H1 (cell line): ENCODE data around the gene TENT4B. TPM values are rescaled to one million over a fixed set of nuclear protein-coding genes. Genes with fewer than 3 reads are reported as not detected.

ENCODE experiments used
- SP1 ChIP-seq: IDR thresholded peaks from 2 replicates; pipeline ENCODE4 v1.6.1; 2011; ENCODE audit warnings: low read depth, low read length
- YY1 ChIP-seq: IDR thresholded peaks from 2 replicates; pipeline ENCODE4 v1.6.1; 2011; ENCODE audit warnings: low read depth, mild to moderate bottlenecking, low read length
- polyA plus RNA-seq, 7 experiments: library from polyadenylated mRNA; depleted of rRNA in 3 of 7; stranded (reverse) in 5 of 7; unstranded in 2 of 7; fragments of >200 nt in 5 of 7; fragments of 200-250 nt in 2 of 7; gene quantifications; 1 replicate in 5 of 7; 2 replicates in 1 of 7; 4 replicates in 1 of 7; pipeline versions ENCODE4 v1.2.1 to v1.2.3, GENCODE V29; 2011 to 2013; ENCODE audit warnings: missing spikeins in 2 of 7, mixed read lengths in 2 of 7
- total RNA-seq: library from RNA; stranded (reverse); fragmentation: NEBNext Ultra II Directional; extraction: Animal tissue kit (Norgen Biotek cat#: 25700); gene quantifications from 2 replicates; pipeline ENCODE4 v1.2.1, GENCODE V29; 2021
- TF ChIP-seq, protein P1 (sequence below), 3 experiments: IDR thresholded peaks; 1 replicate in 2 of 3; 2 replicates in 1 of 3; pipeline versions ENCODE4 v1.5.1 to v1.6.1; 2011; ENCODE audit warnings: low read length in 3 of 3, mild to moderate bottlenecking in 3 of 3, inconsistent platforms in 2 of 3, low read depth in 1 of 3, moderate library complexity in 1 of 3; ENCODE audit not compliant: insufficient read depth in 1 of 3; ENCODE audit errors: control extremely low read depth in 1 of 3

Gene TENT4B
- total and polyA plus RNA-seq, 2 of the 8 experiments (the other 6 are each of a cell fraction or from before 2014, with no cell fraction given): 4.2 to 15.7 TPM

DNA sequence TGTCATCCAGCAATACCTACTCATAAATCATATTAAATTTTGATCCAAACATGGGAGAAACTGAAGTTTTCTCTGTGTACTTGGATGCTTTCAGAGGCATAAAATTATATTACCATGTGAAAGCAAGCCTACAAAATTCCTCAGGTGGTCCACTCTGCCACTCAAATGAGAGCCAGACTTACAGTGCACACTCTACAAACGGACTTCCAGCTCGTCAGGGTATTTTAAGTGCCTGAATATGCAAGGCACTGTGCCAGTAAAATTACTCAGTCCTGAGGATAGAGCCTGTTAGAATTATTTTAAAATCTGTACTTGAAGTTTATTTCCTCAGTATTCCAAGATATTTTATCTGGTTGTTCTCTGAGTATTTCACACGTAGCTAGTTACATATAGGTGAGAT, 54.5 kb downstream of the TENT4B start (continued):
- TF ChIP-seq SP1: no peak
- no peak for TF ChIP-seq YY1
- TF ChIP-seq, protein P1, sequence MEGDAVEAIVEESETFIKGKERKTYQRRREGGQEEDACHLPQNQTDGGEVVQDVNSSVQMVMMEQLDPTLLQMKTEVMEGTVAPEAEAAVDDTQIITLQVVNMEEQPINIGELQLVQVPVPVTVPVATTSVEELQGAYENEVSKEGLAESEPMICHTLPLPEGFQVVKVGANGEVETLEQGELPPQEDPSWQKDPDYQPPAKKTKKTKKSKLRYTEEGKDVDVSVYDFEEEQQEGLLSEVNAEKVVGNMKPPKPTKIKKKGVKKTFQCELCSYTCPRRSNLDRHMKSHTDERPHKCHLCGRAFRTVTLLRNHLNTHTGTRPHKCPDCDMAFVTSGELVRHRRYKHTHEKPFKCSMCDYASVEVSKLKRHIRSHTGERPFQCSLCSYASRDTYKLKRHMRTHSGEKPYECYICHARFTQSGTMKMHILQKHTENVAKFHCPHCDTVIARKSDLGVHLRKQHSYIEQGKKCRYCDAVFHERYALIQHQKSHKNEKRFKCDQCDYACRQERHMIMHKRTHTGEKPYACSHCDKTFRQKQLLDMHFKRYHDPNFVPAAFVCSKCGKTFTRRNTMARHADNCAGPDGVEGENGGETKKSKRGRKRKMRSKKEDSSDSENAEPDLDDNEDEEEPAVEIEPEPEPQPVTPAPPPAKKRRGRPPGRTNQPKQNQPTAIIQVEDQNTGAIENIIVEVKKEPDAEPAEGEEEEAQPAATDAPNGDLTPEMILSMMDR (IDR thresholded peaks at IDR 0.05; ENCODE audit: control extremely low read depth in 1 of 3, insufficient read depth in 1 of 3, low read depth in 1 of 3, low read length in 3 of 3): no peak
